ENCODE data around the gene DRAP1.

- TF ChIP-seq TP53 (CRISPR knock-in tag; IDR thresholded peaks at IDR 0.05) = no peak
- no peak for TF ChIP-seq CTCF (IDR thresholded peaks at IDR 0.05)
- TF ChIP-seq JUNB (IDR thresholded peaks at IDR 0.05) = peak; percentile 45; the same call in 1 of the 2 replicates
- no peak for TF ChIP-seq CBX2 (IDR thresholded peaks at IDR 0.05; ENCODE audit: borderline replicate concordance, low read depth)
- TF ChIP-seq RAD21 (conservative IDR thresholded peaks at IDR 0.05 in 1 of 2, IDR thresholded peaks at IDR 0.05 in 1 of 2) = no peak
- TF ChIP-seq JUN (IDR thresholded peaks at IDR 0.05) = peak; percentile 36 to 50; a peak in 2 of 5 replicates
These were observed 16.2 kb upstream of the DRAP1 start for GRCh38 chr11:65903068-65903481.

Measured in A549 (cell line).